H7 (cell line): ENCODE results near the gene ADAM12. TPM values are rescaled to one million over a fixed set of nuclear protein-coding genes. Genes with fewer than 3 reads are reported as not detected.

Experiments used
- DNase-seq: peaks from one replicate; pipeline ENCODE4 v3.0.0; 2012
- H3K27me3 ChIP-seq: 2 replicates; pipeline ENCODE4 v1.6.0; 2011; ENCODE audit warnings: mild to moderate bottlenecking, low read length; ENCODE audit not compliant: control insufficient read depth, insufficient read depth
- H3K36me3 ChIP-seq: replicated peaks from 2 replicates; pipeline ENCODE4 v1.5.1; 2011; ENCODE audit warnings: low read length; ENCODE audit not compliant: control insufficient read depth, insufficient read depth
- H3K4me3 ChIP-seq: 2 replicates; pipeline ENCODE4 v1.5.1; 2011; ENCODE audit warnings: low read depth, mild to moderate bottlenecking, control low read depth, low read length, moderate library complexity; ENCODE audit not compliant: insufficient read depth
- total RNA-seq: library from RNA; depleted of rRNA; stranded (reverse); fragments of >200 nt; shearing (Covaris generic); gene quantifications from 2 replicates; pipeline ENCODE4 v1.2.3, GENCODE V29; 2014

Gene ADAM12
- total RNA-seq, 1 experiment from 2014 or later, result 0.66 TPM

GRCh38 chr10:126073606-126074005 lies 314.7 kb downstream of the ADAM12 start:
- DNase-seq, result no peak
- no peak overlapping the region for H3K4me3 ChIP-seq
- no peaks in the 10 kb centered on the region for H3K27me3 ChIP-seq
- H3K36me3 ChIP-seq, result no peaks in the 10 kb centered on the region

- no peak overlapping the region for H3K4me3 ChIP-seq
- H3K27me3 ChIP-seq, result no peaks in the 10 kb centered on the region
- H3K36me3 ChIP-seq, result no peaks in the 10 kb centered on the region
- no peak for DNase-seq
These were observed 315.7 kb downstream of the ADAM12 start for GRCh38 chr10:126072622-126073021.

- Histone ChIP-seq H3K27me3 (no peaks in the 10 kb centered on the region), H3K36me3 (no peaks in the 10 kb centered on the region), H3K4me3 (no peak overlapping the region)
- no peak for DNase-seq
These were observed 317.6 kb downstream of the ADAM12 start for GRCh38 chr10:126070476-126071215.

- no peaks in the 10 kb centered on the region for H3K27me3 ChIP-seq
- no peak overlapping the region for H3K4me3 ChIP-seq
- H3K36me3 ChIP-seq, result no peaks in the 10 kb centered on the region
- no peak for DNase-seq
These were observed 320.0 kb downstream of the ADAM12 start for GRCh38 chr10:126068322-126068721.

- Histone ChIP-seq H3K4me3 (no peak overlapping the region), H3K27me3 (no peaks in the 10 kb centered on the region), H3K36me3 (no peaks in the 10 kb centered on the region)
- no peak for DNase-seq
These were observed 321.8 kb downstream of the ADAM12 start for GRCh38 chr10:126066456-126066855.

- no peak for DNase-seq
- H3K4me3 ChIP-seq, result no peak overlapping the region
- H3K27me3 ChIP-seq, result no peaks in the 10 kb centered on the region
- H3K36me3 ChIP-seq, result no peaks in the 10 kb centered on the region
These were observed 322.4 kb downstream of the ADAM12 start for GRCh38 chr10:126065751-126066377.

GRCh38 chr10:126064512-126064911 lies 323.8 kb downstream of the ADAM12 start:
- H3K27me3 ChIP-seq, result no peaks in the 10 kb centered on the region
- DNase-seq, result no peak
- H3K4me3 ChIP-seq, result no peak overlapping the region
- H3K36me3 ChIP-seq, result no peaks in the 10 kb centered on the region

- Histone ChIP-seq H3K27me3 (no peaks in the 10 kb centered on the region), H3K36me3 (no peaks in the 10 kb centered on the region), H3K4me3 (no peak overlapping the region)
- DNase-seq, result no peak
These were observed 324.9 kb downstream of the ADAM12 start for GRCh38 chr10:126063353-126063791.

GRCh38 chr10:126062131-126063032 lies 325.9 kb downstream of the ADAM12 start:
- no peak for DNase-seq
- H3K4me3 ChIP-seq, result no peak overlapping the region
- no peaks in the 10 kb centered on the region for H3K27me3 ChIP-seq
- H3K36me3 ChIP-seq, result no peaks in the 10 kb centered on the region

- no peaks in the 10 kb centered on the region for H3K27me3 ChIP-seq
- H3K4me3 ChIP-seq, result no peak overlapping the region
- no peaks in the 10 kb centered on the region for H3K36me3 ChIP-seq
- no peak for DNase-seq
These were observed 326.8 kb downstream of the ADAM12 start for GRCh38 chr10:126061526-126061925.

- Histone ChIP-seq H3K4me3 (no peak overlapping the region), H3K36me3 (no peaks in the 10 kb centered on the region), H3K27me3 (no peaks in the 10 kb centered on the region)
- no peak for DNase-seq
These were observed 327.9 kb downstream of the ADAM12 start for GRCh38 chr10:126060261-126060931.

- Histone ChIP-seq H3K36me3 (no peaks in the 10 kb centered on the region), H3K4me3 (no peak overlapping the region), H3K27me3 (no peaks in the 10 kb centered on the region)
- DNase-seq, result no peak
These were observed 329.0 kb downstream of the ADAM12 start for GRCh38 chr10:126059076-126059826.

- DNase-seq, result no peak
- Histone ChIP-seq H3K36me3 (no peaks in the 10 kb centered on the region), H3K4me3 (no peak overlapping the region), H3K27me3 (no peaks in the 10 kb centered on the region)
These were observed 329.8 kb downstream of the ADAM12 start for GRCh38 chr10:126058507-126058906.

GRCh38 chr10:126058104-126058503 lies 330.2 kb downstream of the ADAM12 start:
- no peak for DNase-seq
- no peaks in the 10 kb centered on the region for H3K27me3 ChIP-seq
- no peaks in the 10 kb centered on the region for H3K36me3 ChIP-seq
- no peak overlapping the region for H3K4me3 ChIP-seq
